ENCODE data around the gene ATAT1. TPM values are rescaled to one million over a fixed set of nuclear protein-coding genes. Genes with fewer than 3 reads are reported as not detected.

ATAT1 gene
- total RNA-seq, 1 experiment from 2014 or later, result 6.6 TPM

Small RNAs within 50 kb of the gene (small RNA-seq; reads per million reads assigned to genes)
- gene MIR877, result 0.45 reads per million, percentile 51 among the genes with 10 or more reads in this experiment

Other genes with a start within 250 kb of the ATAT1 start
- 51.5 and 51.9 TPM in 2 replicates for gene HLA-E, start 137.4 kb upstream of the ATAT1 start, total RNA-seq (2014; rRNA removed; shearing (Covaris generic))
- 67.5 and 78.6 TPM in 2 replicates for gene GNL1, start 70.4 kb upstream of the ATAT1 start, total RNA-seq (2014; rRNA removed; shearing (Covaris generic))
- 12.7 and 21.4 TPM in 2 replicates for gene PRR3, start 69.6 kb upstream of the ATAT1 start, total RNA-seq (2014; rRNA removed; shearing (Covaris generic))
- 72.3 and 77.8 TPM in 2 replicates for gene ABCF1, start 55.4 kb upstream of the ATAT1 start, total RNA-seq (2014; rRNA removed; shearing (Covaris generic))
- gene PPP1R10, start 9.6 kb upstream of the ATAT1 start, total RNA-seq (2014; rRNA removed; shearing (Covaris generic)), result 27.0 and 29.5 TPM in 2 replicates
- 112 and 132 TPM in 2 replicates for gene MRPS18B, start 9.0 kb upstream of the ATAT1 start, total RNA-seq (2014; rRNA removed; shearing (Covaris generic))
- gene C6orf136, start 20.3 kb downstream of the ATAT1 start, total RNA-seq (2014; rRNA removed; shearing (Covaris generic)), result 10.5 and 16.2 TPM in 2 replicates
- 50.2 and 55.5 TPM in 2 replicates for gene DHX16, start 46.1 kb downstream of the ATAT1 start, total RNA-seq (2014; rRNA removed; shearing (Covaris generic))
- gene PPP1R18, start 59.8 kb downstream of the ATAT1 start, total RNA-seq (2014; rRNA removed; shearing (Covaris generic)), result 86.0 and 109 TPM in 2 replicates
- 11.2 and 18.5 TPM in 2 replicates for gene NRM, start 64.1 kb downstream of the ATAT1 start, total RNA-seq (2014; rRNA removed; shearing (Covaris generic))
- gene MDC1, start 90.4 kb downstream of the ATAT1 start, total RNA-seq (2014; rRNA removed; shearing (Covaris generic)), result 11.0 and 12.9 TPM in 2 replicates
- 1,534 and 1,911 TPM in 2 replicates for gene TUBB, start 93.5 kb downstream of the ATAT1 start, total RNA-seq (2014; rRNA removed; shearing (Covaris generic))
- gene FLOT1, start 115.8 kb downstream of the ATAT1 start, total RNA-seq (2014; rRNA removed; shearing (Covaris generic)), result 67.0 and 73.8 TPM in 2 replicates
- 156 and 195 TPM in 2 replicates for gene IER3, start 117.7 kb downstream of the ATAT1 start, total RNA-seq (2014; rRNA removed; shearing (Covaris generic))